HG03025 (cell line): ENCODE data around the gene EXOC1.

Source experiments
- ATAC-seq: cut with Tn5 transposase; IDR thresholded peaks from one replicate; pipeline ENCODE4 v1.9.1; 2021; ENCODE audit warnings: mild to moderate bottlenecking, moderate library complexity; ENCODE audit not compliant: unreplicated experiment, low FRiP score

Gene EXOC1

GRCh38 chr4:55849724-55850123 is 3.7 kb upstream of the EXOC1 start:
- no peak for ATAC-seq

GRCh38 chr4:55851885-55852284 is 1.6 kb upstream of the EXOC1 start:
- ATAC-seq = no peak

GRCh38 chr4:55854129-55854528 is 681 bp downstream of the EXOC1 start:
- ATAC-seq = peak; percentile 4

- no peak for ATAC-seq
These were observed 4.1 kb downstream of the EXOC1 start for GRCh38 chr4:55857586-55857985.

- ATAC-seq = no peak
These were observed 6.3 kb downstream of the EXOC1 start for GRCh38 chr4:55859711-55860110.

GRCh38 chr4:55864577-55865223 is 11.3 kb downstream of the EXOC1 start:
- ATAC-seq = no peak

GRCh38 chr4:55865228-55865806 is 11.9 kb downstream of the EXOC1 start:
- ATAC-seq = no peak

- peak; percentile 75 for ATAC-seq
These were observed 13.0 kb downstream of the EXOC1 start for GRCh38 chr4:55866290-55866907.

GRCh38 chr4:55866973-55867574 is 13.6 kb downstream of the EXOC1 start:
- ATAC-seq = peak; percentile 82

- no peak for ATAC-seq
These were observed 15.2 kb downstream of the EXOC1 start for GRCh38 chr4:55868581-55869090.

- ATAC-seq = no peak
These were observed 17.9 kb downstream of the EXOC1 start for GRCh38 chr4:55871299-55871800.

GRCh38 chr4:55874831-55875230 is 21.4 kb downstream of the EXOC1 start:
- ATAC-seq = no peak

GRCh38 chr4:55876387-55876786 is 22.9 kb downstream of the EXOC1 start:
- ATAC-seq = no peak

- no peak for ATAC-seq
These were observed 25.8 kb downstream of the EXOC1 start for GRCh38 chr4:55879224-55879623.

GRCh38 chr4:55880652-55881280 is 27.3 kb downstream of the EXOC1 start:
- ATAC-seq = no peak

GRCh38 chr4:55884093-55884850 is 30.8 kb downstream of the EXOC1 start:
- ATAC-seq = no peak

GRCh38 chr4:55884851-55885219 is 31.4 kb downstream of the EXOC1 start:
- ATAC-seq = no peak

GRCh38 chr4:55887594-55887993 is 34.1 kb downstream of the EXOC1 start:
- ATAC-seq = no peak

GRCh38 chr4:55892156-55892555 is 38.7 kb downstream of the EXOC1 start:
- ATAC-seq = no peak

GRCh38 chr4:55896622-55897021 is 43.2 kb downstream of the EXOC1 start:
- ATAC-seq = no peak
